SU-DHL-6 (cell line): Measurements from ENCODE around the gene MOSMO.

ENCODE experiments used
- H2AFZ ChIP-seq: fragments of 200-600 bp; sonication (generic); 2 replicates; pipeline ENCODE4 v1.6.1; 2014; ENCODE audit warnings: low read depth, mild to moderate bottlenecking, moderate library complexity, mixed read lengths, antibody characterized with exemption, low read length; ENCODE audit not compliant: severe bottlenecking
- H3F3A ChIP-seq: fragments of 200-600 bp; shearing (Covaris generic); 2 replicates; pipeline ENCODE4 v1.6.0; 2016; ENCODE audit warnings: antibody characterized with exemption, mild to moderate bottlenecking; ENCODE audit not compliant: insufficient read depth
- H3K27ac ChIP-seq: fragments of 200-600 bp; sonication (generic); 2 replicates; pipeline ENCODE4 v1.5.1; 2016; ENCODE audit warnings: low read depth, mild to moderate bottlenecking, low read length, moderate library complexity, mixed read lengths
- H3K27me3 ChIP-seq: fragments of 200-600 bp; sonication (generic), shearing (Covaris generic); 2 replicates; pipeline ENCODE4 v1.6.0; 2014; ENCODE audit warnings: mild to moderate bottlenecking, low read length
- H3K36me3 ChIP-seq: fragments of 200-600 bp; sonication (generic); 2 replicates; pipeline ENCODE4 v1.6.1; 2014; ENCODE audit warnings: mild to moderate bottlenecking, low read length, mixed read lengths
- H3K4me2 ChIP-seq: fragments of 300-600, 200-600 bp; shearing (Covaris generic), sonication (generic); 2 replicates; pipeline ENCODE4 v1.6.0; 2014; ENCODE audit warnings: low read length, low read depth, mild to moderate bottlenecking; ENCODE audit not compliant: poor library complexity, severe bottlenecking
- H3K4me3 ChIP-seq: fragments of 200-600 bp; sonication (generic); 2 replicates; pipeline ENCODE4 v1.5.1; 2014; ENCODE audit warnings: antibody characterized with exemption, low read length, mild to moderate bottlenecking, mixed read lengths; ENCODE audit not compliant: insufficient read depth, poor library complexity, severe bottlenecking
- H3K79me2 ChIP-seq: fragments of 200-600 bp; sonication (generic); 2 replicates; pipeline ENCODE4 v1.6.1; 2014; ENCODE audit warnings: mild to moderate bottlenecking, low read length, moderate library complexity; ENCODE audit not compliant: insufficient read depth
- H3K9ac ChIP-seq: fragments of 200-600 bp; sonication (generic); 2 replicates; pipeline ENCODE4 v1.7.0; 2014; ENCODE audit warnings: mild to moderate bottlenecking, low read length
- H3K9me2 ChIP-seq: fragments of 200-600 bp; sonication (generic); replicated peaks from 2 replicates; pipeline ENCODE4 v1.6.1; 2014; ENCODE audit warnings: low read length; ENCODE audit not compliant: insufficient read depth
- H3K9me3 ChIP-seq: fragments of 200-600 bp; sonication (generic); 2 replicates; pipeline ENCODE4 v1.6.1; 2014; ENCODE audit warnings: low read length, mixed read lengths; ENCODE audit not compliant: insufficient read depth
- H4K20me1 ChIP-seq: fragments of 200-600 bp; sonication (generic); 2 replicates; pipeline ENCODE4 v1.6.1; 2014; ENCODE audit warnings: low read depth, mild to moderate bottlenecking, antibody characterized with exemption, low read length, moderate library complexity, mixed read lengths
- EZH2phosphoT487 ChIP-seq: fragments of 200-600 bp; sonication (generic), shearing (Covaris generic); conservative IDR thresholded peaks from 2 replicates; pipeline ENCODE4 v1.6.1; 2018; ENCODE audit warnings: mild to moderate bottlenecking, antibody characterized with exemption, low read length, moderate library complexity, mixed read lengths
- TF ChIP-seq, protein P1 (sequence below): fragments of 200-600 bp; sonication (generic); IDR thresholded peaks from one replicate; pipeline ENCODE4 v1.5.1; 2017; ENCODE audit warnings: antibody characterized with exemption, mild to moderate bottlenecking, low read length, moderate library complexity; ENCODE audit not compliant: insufficient read depth, poor library complexity, severe bottlenecking

Gene MOSMO

DNA sequence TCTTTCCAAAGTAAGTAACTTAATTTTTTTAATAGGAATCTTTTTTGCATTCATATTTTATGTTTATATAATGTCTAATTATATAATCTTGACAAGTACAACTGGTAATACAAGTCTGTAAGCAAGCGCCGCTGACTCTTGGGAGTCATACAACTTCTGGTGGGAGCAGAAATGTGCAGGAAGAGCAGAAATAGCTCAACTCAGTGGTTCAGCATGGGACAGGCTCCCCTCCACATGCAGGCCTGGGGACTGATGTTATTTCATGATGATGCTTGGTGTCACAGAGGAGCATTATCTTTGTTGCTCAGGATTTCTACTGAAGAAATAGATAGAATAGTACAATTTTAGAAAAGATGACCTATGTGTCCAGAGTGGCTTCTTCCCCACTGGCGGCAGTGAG, 44.0 kb upstream of the MOSMO start:
- Histone ChIP-seq H3K79me2 (no peaks in the 10 kb centered on the region), H3K9ac (no peak overlapping the region), H3K36me3 (peaks cover 42% of the 10 kb centered on the region), H2AFZ (no peak overlapping the region), H3K27ac (no peak overlapping the region), H3K9me3 (no peaks in the 10 kb centered on the region), H3K4me3 (no peak overlapping the region), H3K27me3 (no peaks in the 10 kb centered on the region), H4K20me1 (no peaks in the 10 kb centered on the region), H3K4me2 (no peak overlapping the region), H3F3A (no peaks in the 10 kb centered on the region), H3K9me2 (no peaks in the 10 kb centered on the region)
- no peak for TF ChIP-seq EZH2phosphoT487
- TF ChIP-seq, protein P1, sequence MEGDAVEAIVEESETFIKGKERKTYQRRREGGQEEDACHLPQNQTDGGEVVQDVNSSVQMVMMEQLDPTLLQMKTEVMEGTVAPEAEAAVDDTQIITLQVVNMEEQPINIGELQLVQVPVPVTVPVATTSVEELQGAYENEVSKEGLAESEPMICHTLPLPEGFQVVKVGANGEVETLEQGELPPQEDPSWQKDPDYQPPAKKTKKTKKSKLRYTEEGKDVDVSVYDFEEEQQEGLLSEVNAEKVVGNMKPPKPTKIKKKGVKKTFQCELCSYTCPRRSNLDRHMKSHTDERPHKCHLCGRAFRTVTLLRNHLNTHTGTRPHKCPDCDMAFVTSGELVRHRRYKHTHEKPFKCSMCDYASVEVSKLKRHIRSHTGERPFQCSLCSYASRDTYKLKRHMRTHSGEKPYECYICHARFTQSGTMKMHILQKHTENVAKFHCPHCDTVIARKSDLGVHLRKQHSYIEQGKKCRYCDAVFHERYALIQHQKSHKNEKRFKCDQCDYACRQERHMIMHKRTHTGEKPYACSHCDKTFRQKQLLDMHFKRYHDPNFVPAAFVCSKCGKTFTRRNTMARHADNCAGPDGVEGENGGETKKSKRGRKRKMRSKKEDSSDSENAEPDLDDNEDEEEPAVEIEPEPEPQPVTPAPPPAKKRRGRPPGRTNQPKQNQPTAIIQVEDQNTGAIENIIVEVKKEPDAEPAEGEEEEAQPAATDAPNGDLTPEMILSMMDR = no peak

DNA sequence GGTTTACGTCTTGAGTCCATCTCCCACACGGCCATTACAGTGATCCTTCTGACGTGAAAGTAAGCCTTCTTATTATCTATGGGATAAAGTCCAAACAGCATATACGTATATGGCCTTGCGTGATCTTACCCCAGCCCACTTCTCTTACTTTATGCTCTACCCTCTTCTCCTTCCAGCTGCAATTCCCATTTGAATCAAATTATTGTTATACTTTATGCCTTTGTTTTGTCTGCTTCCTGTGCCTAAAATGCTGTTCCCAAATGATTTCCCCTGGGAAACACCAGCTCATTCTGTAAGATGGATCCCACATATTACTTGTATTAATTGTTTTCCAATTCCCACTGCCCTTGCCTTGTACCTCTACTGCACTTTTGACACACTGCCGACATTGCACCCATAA, 43.6 kb upstream of the MOSMO start:
- H3K27ac ChIP-seq = no peak overlapping the region
- peaks cover 42% of the 10 kb centered on the region for H3K36me3 ChIP-seq
- no peak overlapping the region for H3K9ac ChIP-seq
- H3F3A ChIP-seq = no peaks in the 10 kb centered on the region
- no peak overlapping the region for H3K4me3 ChIP-seq
- no peaks in the 10 kb centered on the region for H3K79me2 ChIP-seq
- no peak overlapping the region for H3K4me2 ChIP-seq
- no peak for TF ChIP-seq EZH2phosphoT487
- TF ChIP-seq, protein P1 = no peak
- H3K9me2 ChIP-seq = no peaks in the 10 kb centered on the region
- H4K20me1 ChIP-seq = no peaks in the 10 kb centered on the region
- H3K9me3 ChIP-seq = no peaks in the 10 kb centered on the region
- no peaks in the 10 kb centered on the region for H3K27me3 ChIP-seq
- H2AFZ ChIP-seq = no peak overlapping the region

DNA sequence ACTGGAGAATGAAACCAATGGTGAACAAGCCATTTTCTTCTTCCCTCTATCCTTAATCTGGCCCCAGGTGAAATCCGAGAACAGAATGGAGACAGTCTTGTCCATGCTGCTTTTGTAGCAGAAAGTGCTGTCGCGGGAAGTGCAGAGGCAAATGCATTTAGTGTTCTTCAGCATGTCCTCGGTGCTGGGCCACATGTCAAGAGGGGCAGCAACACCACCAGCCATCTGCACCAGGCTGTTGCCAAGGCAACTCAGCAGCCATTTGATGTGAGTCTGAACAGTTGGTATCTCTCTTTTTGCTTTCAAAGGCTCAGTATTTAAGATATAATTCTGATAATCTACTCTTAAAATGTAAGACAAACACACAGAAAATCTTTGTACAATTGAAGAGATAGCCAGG, 36.1 kb upstream of the MOSMO start:
- Histone ChIP-seq H3K9me2 (no peaks in the 10 kb centered on the region), H3F3A (no peaks in the 10 kb centered on the region), H3K4me3 (no peak overlapping the region), H3K79me2 (no peaks in the 10 kb centered on the region), H3K36me3 (peaks cover 59% of the 10 kb centered on the region), H3K9me3 (no peaks in the 10 kb centered on the region), H3K27me3 (no peaks in the 10 kb centered on the region), H3K4me2 (no peak overlapping the region), H2AFZ (no peak overlapping the region), H4K20me1 (no peaks in the 10 kb centered on the region), H3K9ac (no peak overlapping the region), H3K27ac (no peak overlapping the region)
- TF ChIP-seq EZH2phosphoT487 = no peak
- TF ChIP-seq, protein P1 = no peak
